H1 (cell line): ENCODE data around the gene GRIPAP1. TPM values are rescaled to one million over a fixed set of nuclear protein-coding genes. Genes with fewer than 3 reads are reported as not detected.

Source experiments
- CTCF ChIA-PET: fragments of 300-600 bp; sonication (Branson Sonifier 250); formaldehyde crosslinking; loops from one replicate; lab custom pipeline; 2021; ENCODE audit not compliant: partially characterized antibody; lab: Charles Lee
- POLR2A ChIA-PET: fragments of 300-600 bp; sonication (Branson Sonifier 250); formaldehyde crosslinking; loops from one replicate; lab custom pipeline; 2021; ENCODE audit warnings: inconsistent platforms; ENCODE audit not compliant: partially characterized antibody; lab: Charles Lee
- DNase-seq, 2 experiments: peaks; one replicate each; pipeline versions ENCODE4 v3.0.0 to v3.0.0-alpha.2; 2010 to 2022; ENCODE audit warnings: low spot score in 2 of 2, low read depth in 1 of 2, mixed read lengths in 1 of 2
- FAIRE-seq: peaks from 2 replicates; lab custom pipeline; 2011; peaks lifted over from hg19 to GRCh38; lab: Jason Lieb, UNC
- H2AFZ ChIP-seq: 2 replicates; pipeline ENCODE4 v1.8.1; 2012; ENCODE audit warnings: low read length, inconsistent platforms
- H2AK5ac ChIP-seq: 2 replicates; pipeline ENCODE4 v1.6.1; 2013; ENCODE audit warnings: low read depth, low read length
- H2BK120ac ChIP-seq: replicated peaks from 2 replicates; pipeline ENCODE3; 2013; ENCODE audit warnings: low read depth, low read length, inconsistent platforms
- H2BK12ac ChIP-seq: 2 replicates; pipeline ENCODE4 v1.6.1; 2013; ENCODE audit warnings: low read depth, low read length
- H2BK15ac ChIP-seq: 2 replicates; pipeline ENCODE4 v1.6.1; 2013; ENCODE audit warnings: low read length
- H2BK20ac ChIP-seq: 2 replicates; pipeline ENCODE4 v1.6.1; 2013; ENCODE audit warnings: low read length
- H2BK5ac ChIP-seq: 2 replicates; pipeline ENCODE4 v1.6.1; 2013; ENCODE audit warnings: low read depth, low read length
- H3K14ac ChIP-seq: 2 replicates; pipeline ENCODE4 v1.6.1; 2013; ENCODE audit warnings: inconsistent platforms; ENCODE audit not compliant: insufficient read length
- H3K18ac ChIP-seq: 2 replicates; pipeline ENCODE4 v1.6.1; 2013; ENCODE audit warnings: low read length; ENCODE audit errors: extremely low read depth
- H3K23ac ChIP-seq: 2 replicates; pipeline ENCODE4 v1.6.1; 2013; ENCODE audit warnings: inconsistent platforms; ENCODE audit not compliant: insufficient read length
- H3K23me2 ChIP-seq: 2 replicates; pipeline ENCODE4 v1.6.1; 2013; ENCODE audit warnings: low read depth, low read length
- H3K27ac ChIP-seq: 2 replicates; pipeline ENCODE4 v1.6.1; 2011; ENCODE audit warnings: low read depth, low read length, inconsistent platforms
- H3K27me3 ChIP-seq, 4 experiments: replicated peaks in 1 of 4; 1 replicate in 1 of 4; 2 replicates in 3 of 4; pipeline versions ENCODE4 v1.6.1 to v1.8.1; 2011 to 2013; ENCODE audit warnings: low read length in 3 of 4, mild to moderate bottlenecking in 3 of 4, inconsistent platforms in 2 of 4, mixed read lengths in 2 of 4, moderate library complexity in 1 of 4; ENCODE audit not compliant: control insufficient read depth in 3 of 4, insufficient read depth in 3 of 4; ENCODE audit errors: extremely low read depth in 1 of 4
- H3K36me3 ChIP-seq, 4 experiments: 2 replicates each; pipeline versions ENCODE4 v1.6.1 to v1.8.1; 2011 to 2013; ENCODE audit warnings: mild to moderate bottlenecking in 4 of 4, low read length in 3 of 4, moderate library complexity in 2 of 4, control low read depth in 1 of 4, inconsistent platforms in 1 of 4; ENCODE audit not compliant: insufficient read depth in 4 of 4, control insufficient read depth in 2 of 4
- H3K4ac ChIP-seq: replicated peaks from 2 replicates; pipeline ENCODE3; 2013; ENCODE audit warnings: low read length, low read depth, mixed read lengths, inconsistent platforms; ENCODE audit not compliant: insufficient read length
- H3K4me1 ChIP-seq, 4 experiments: replicated peaks in 1 of 4; 1 replicate in 1 of 4; 2 replicates in 3 of 4; pipeline versions ENCODE4 v1.6.1 to v1.8.1; 2011 to 2013; ENCODE audit warnings: low read length in 3 of 4, inconsistent platforms in 2 of 4, mixed read lengths in 1 of 4; ENCODE audit not compliant: insufficient read depth in 4 of 4, control insufficient read depth in 3 of 4
- H3K4me2 ChIP-seq, 2 experiments: 2 replicates each; pipeline versions ENCODE4 v1.6.1 to v1.8.1; 2011 to 2013; ENCODE audit warnings: low read depth in 2 of 2, low read length in 2 of 2, control low read depth in 1 of 2, inconsistent platforms in 1 of 2, mild to moderate bottlenecking in 1 of 2; ENCODE audit not compliant: insufficient read depth in 1 of 2
- H3K4me3 ChIP-seq, 4 experiments: fragments of 200-600, 300-600 bp in 1 of 4; sonication (generic), shearing (Covaris generic), sonication (Bioruptor Twin) in 1 of 4; 2 replicates each; pipeline versions ENCODE4 v1.5.1 to v1.8.1; 2011 to 2016; ENCODE audit warnings: low read length in 4 of 4, low read depth in 3 of 4, control low read depth in 2 of 4, inconsistent platforms in 2 of 4, mild to moderate bottlenecking in 2 of 4, mixed read lengths in 1 of 4, moderate library complexity in 1 of 4; ENCODE audit not compliant: insufficient read depth in 2 of 4; ENCODE audit errors: extremely low read depth in 1 of 4
- H3K56ac ChIP-seq: replicated peaks from 2 replicates; pipeline ENCODE3; 2013; ENCODE audit warnings: low read depth, mild to moderate bottlenecking, mixed read lengths, low read length, inconsistent platforms; ENCODE audit not compliant: insufficient read length
- H3K79me1 ChIP-seq: 2 replicates; pipeline ENCODE4 v1.6.1; 2013; ENCODE audit warnings: low read depth, low read length, control low read depth
- H3K79me2 ChIP-seq, 2 experiments: 2 replicates each; pipeline versions ENCODE4 v1.6.1 to v1.8.1; 2012 to 2013; ENCODE audit warnings: low read length in 2 of 2, mild to moderate bottlenecking in 2 of 2, inconsistent platforms in 1 of 2; ENCODE audit not compliant: insufficient read depth in 2 of 2, control insufficient read depth in 1 of 2
- H3K9ac ChIP-seq, 4 experiments: replicated peaks in 1 of 4; 1 replicate in 1 of 4; 2 replicates in 3 of 4; pipeline versions ENCODE4 v1.6.1 to v1.8.1; 2011 to 2013; ENCODE audit warnings: low read depth in 3 of 4, low read length in 3 of 4, control low read depth in 2 of 4, mild to moderate bottlenecking in 2 of 4, moderate library complexity in 2 of 4, inconsistent platforms in 1 of 4; ENCODE audit errors: extremely low read depth in 1 of 4
- H3K9me3 ChIP-seq, 2 experiments: 2 replicates each; pipeline versions ENCODE4 v1.6.1 to v1.8.1; 2012 to 2013; ENCODE audit warnings: mild to moderate bottlenecking in 2 of 2, moderate library complexity in 2 of 2, control low read depth in 1 of 2, inconsistent platforms in 1 of 2, low read depth in 1 of 2, low read length in 1 of 2, mixed read lengths in 1 of 2; ENCODE audit not compliant: insufficient read depth in 2 of 2
- H4K20me1 ChIP-seq, 2 experiments: replicated peaks in 1 of 2; 2 replicates each; pipeline versions ENCODE3 to v1.8.1; 2011 to 2013; ENCODE audit warnings: inconsistent platforms in 2 of 2, low read length in 2 of 2, mild to moderate bottlenecking in 1 of 2; ENCODE audit not compliant: insufficient read depth in 2 of 2, control insufficient read depth in 1 of 2
- H4K5ac ChIP-seq: 2 replicates; pipeline ENCODE4 v1.6.1; 2013; ENCODE audit warnings: low read length, low read depth, mixed read lengths, inconsistent platforms; ENCODE audit not compliant: insufficient read length
- H4K8ac ChIP-seq: 2 replicates; pipeline ENCODE4 v1.8.0; 2013; ENCODE audit warnings: mild to moderate bottlenecking, moderate library complexity, low read length, inconsistent platforms; ENCODE audit not compliant: insufficient read depth; ENCODE audit errors: extremely low read depth
- H4K91ac ChIP-seq: replicated peaks from 2 replicates; pipeline ENCODE3; 2013; ENCODE audit warnings: low read length, mixed read lengths, inconsistent platforms; ENCODE audit not compliant: insufficient read length
- PHF8 ChIP-seq: fragments of 200-600 bp; sonication (generic); conservative IDR thresholded peaks from 2 replicates; pipeline ENCODE4 v1.7.1; 2012; ENCODE audit warnings: low read depth, mild to moderate bottlenecking, inconsistent platforms, low read length, moderate library complexity
- SRF ChIP-seq: IDR thresholded peaks from 2 replicates; pipeline ENCODE4 v1.6.1; 2011; ENCODE audit warnings: mild to moderate bottlenecking, low read depth, low read length, moderate library complexity
- WGBS, 2 experiments: shearing (Covaris generic) in 1 of 2; methylation state at CpG; one replicate each; pipeline versions ENCODE4 v1.1.6 to v1.1.7; 2013 to 2015; ENCODE audit warnings: low lambda C conversion rate in 2 of 2, mixed read lengths in 2 of 2, inconsistent platforms in 1 of 2, low coverage in 1 of 2, missing lambda C conversion rate in 1 of 2; ENCODE audit not compliant: insufficient replicate concordance in 2 of 2, insufficient coverage in 1 of 2, insufficient read length in 1 of 2; ENCODE audit errors: extremely low coverage in 1 of 2, missing lambda C conversion rate in 1 of 2; 5-methylcytosine and 5-hydroxymethylcytosine counted together
- polyA plus RNA-seq, 7 experiments: library from polyadenylated mRNA; depleted of rRNA in 3 of 7; stranded (reverse) in 5 of 7; unstranded in 2 of 7; fragments of >200 nt in 5 of 7; fragments of 200-250 nt in 2 of 7; gene quantifications; 1 replicate in 5 of 7; 2 replicates in 1 of 7; 4 replicates in 1 of 7; pipeline versions ENCODE4 v1.2.1 to v1.2.3, GENCODE V29; 2011 to 2013; ENCODE audit warnings: missing spikeins in 2 of 7, mixed read lengths in 2 of 7
- total RNA-seq: library from RNA; stranded (reverse); fragmentation: NEBNext Ultra II Directional; extraction: Animal tissue kit (Norgen Biotek cat#: 25700); gene quantifications from 2 replicates; pipeline ENCODE4 v1.2.1, GENCODE V29; 2021

GRIPAP1 gene
- total and polyA plus RNA-seq, 2 of the 8 experiments (the other 6 are each of a cell fraction or from before 2014, with no cell fraction given) = 21.6 to 55.9 TPM

- no peak for FAIRE-seq
- H2BK20ac ChIP-seq = no peak overlapping the region
- no peak overlapping the region for H3K23ac ChIP-seq
- peaks cover 0 to 67% of the 10 kb centered on the region in 2 experiments; a peak in 2 of 4 replicates for H3K79me2 ChIP-seq
- no peaks in the 10 kb centered on the region for H3K9me3 ChIP-seq
- peaks cover 0 to 2% of the 10 kb centered on the region in 2 experiments for H4K20me1 ChIP-seq
- CTCF ChIA-PET = interaction anchor here (0.6 to 2.9 kb wide), 8 partner anchors 10 to 203 kb away, joined by 3 to 13 read pairs (median 3); no protein-coding TSS in a partner anchor
- POLR2A ChIA-PET = interaction anchor here (0.9 to 21.5 kb wide), 6 partner anchors 15 to 112 kb away, joined by 3 to 572 read pairs (median 4); partner anchors contain the start of genes PIM2, PQBP1, SLC35A2 and TIMM17B
- no peak overlapping the region for H2BK5ac ChIP-seq
- no peak overlapping the region for H3K4ac ChIP-seq
- H3K4me1 ChIP-seq = peaks cover 0 to 12% (median 3%) of the 10 kb centered on the region in 4 experiments; a peak in 6 of 7 replicates
- H3K27me3 ChIP-seq = no peaks in the 10 kb centered on the region
- H2BK12ac ChIP-seq = no peak overlapping the region
- no peak overlapping the region for H3K9ac ChIP-seq
- peaks cover 0 to 19% (median 6%) of the 10 kb centered on the region in 4 experiments; a peak in 6 of 8 replicates for H3K36me3 ChIP-seq
- no peak overlapping the region for H4K5ac ChIP-seq
- H4K8ac ChIP-seq = no peak overlapping the region
- H3K4me2 ChIP-seq = no peak overlapping the region
- WGBS, 2 experiments = 50% methylated on average over 1 of the region's 1 CpG; no CpG with 5 or more reads in 1 of the 2 experiments
- H2BK15ac ChIP-seq = no peak overlapping the region
- H4K91ac ChIP-seq = no peak overlapping the region
- no peak overlapping the region for H3K18ac ChIP-seq
- H3K56ac ChIP-seq = no peak overlapping the region
- no peak for DNase-seq
- H2AK5ac ChIP-seq = no peak overlapping the region
- H3K79me1 ChIP-seq = no peaks in the 10 kb centered on the region
- H3K27ac ChIP-seq = no peak overlapping the region; the same call in 1 of the 2 replicates
- H3K14ac ChIP-seq = no peak overlapping the region
- no peaks in the 10 kb centered on the region; the same call in 1 of the 2 replicates for H3K23me2 ChIP-seq
- no peak overlapping the region for H3K4me3 ChIP-seq
- H2AFZ ChIP-seq = no peak overlapping the region
- H2BK120ac ChIP-seq = no peak overlapping the region
- TF ChIP-seq SRF (no peak), PHF8 (no peak)
Measured at GRCh38 chrX:48938721-48939425, 63.2 kb downstream of the GRIPAP1 start.
